ENCODE measurements around the gene FNDC10. TPM values are rescaled to one million over a fixed set of nuclear protein-coding genes. Genes with fewer than 3 reads are reported as not detected.

The FNDC10 gene
- total and polyA plus RNA-seq, 3 donors from 2014 or later: 15.5 to 54.0 (median 36.8) TPM

DNA sequence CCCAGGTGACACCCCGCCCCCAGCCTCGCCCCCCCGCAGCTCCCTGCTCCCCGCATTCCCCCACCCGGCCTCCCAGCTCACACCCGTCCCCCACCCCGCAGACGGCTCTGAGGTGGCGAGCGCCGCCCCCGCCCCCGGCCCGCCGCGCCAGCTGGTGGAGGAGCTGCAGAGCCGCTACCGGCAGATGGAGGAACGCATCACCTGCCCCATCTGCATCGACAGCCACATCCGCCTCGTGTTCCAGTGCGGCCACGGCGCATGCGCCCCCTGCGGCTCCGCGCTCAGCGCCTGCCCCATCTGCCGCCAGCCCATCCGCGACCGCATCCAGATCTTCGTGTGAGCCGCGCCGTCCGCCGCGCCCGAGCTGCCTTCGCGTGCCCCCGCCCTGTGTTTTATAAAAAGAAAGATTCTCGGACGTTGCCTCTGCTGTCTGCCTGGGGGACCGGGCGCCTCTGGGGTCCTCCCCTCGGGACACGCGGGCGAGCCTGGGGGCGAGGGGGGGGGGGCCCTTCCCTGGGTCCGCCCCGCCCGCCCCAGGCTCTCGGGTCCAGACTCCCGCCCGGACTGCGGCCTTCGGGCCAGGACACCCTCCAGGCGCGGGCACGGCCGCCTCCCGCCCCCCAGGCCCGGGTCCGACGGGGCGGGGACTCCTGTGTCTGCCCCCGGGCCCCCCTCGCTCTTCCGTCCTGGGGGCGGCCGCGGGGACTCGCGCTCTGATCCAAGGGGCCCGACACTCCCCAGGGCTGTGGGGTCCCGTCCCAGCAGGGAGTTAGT lies 30.4 kb upstream of the FNDC10 start:
- DNase-seq: peak; percentile 75
- Histone ChIP-seq H3K27me3 (no peaks in the 10 kb centered on the region), H3K9me3 (no peaks in the 10 kb centered on the region), H3K36me3 (ENCODE audit: low read depth, missing control alignments) (no peaks in the 10 kb centered on the region), H3K27ac (peak overlapping the region; percentile 75 to 92), H3K4me1 (peaks cover 3% of the 10 kb centered on the region), H3K4me3 (peak overlapping the region; percentile 36 to 45)
- WGBS, 2 donors: 27 to 46% methylated on average over 36 to 58 of the region's 81 CpGs
- intact Hi-C loops (cut with DNase I; ENCODE audit: low total_unique reads): no loop called here
- TF ChIP-seq, protein P1, sequence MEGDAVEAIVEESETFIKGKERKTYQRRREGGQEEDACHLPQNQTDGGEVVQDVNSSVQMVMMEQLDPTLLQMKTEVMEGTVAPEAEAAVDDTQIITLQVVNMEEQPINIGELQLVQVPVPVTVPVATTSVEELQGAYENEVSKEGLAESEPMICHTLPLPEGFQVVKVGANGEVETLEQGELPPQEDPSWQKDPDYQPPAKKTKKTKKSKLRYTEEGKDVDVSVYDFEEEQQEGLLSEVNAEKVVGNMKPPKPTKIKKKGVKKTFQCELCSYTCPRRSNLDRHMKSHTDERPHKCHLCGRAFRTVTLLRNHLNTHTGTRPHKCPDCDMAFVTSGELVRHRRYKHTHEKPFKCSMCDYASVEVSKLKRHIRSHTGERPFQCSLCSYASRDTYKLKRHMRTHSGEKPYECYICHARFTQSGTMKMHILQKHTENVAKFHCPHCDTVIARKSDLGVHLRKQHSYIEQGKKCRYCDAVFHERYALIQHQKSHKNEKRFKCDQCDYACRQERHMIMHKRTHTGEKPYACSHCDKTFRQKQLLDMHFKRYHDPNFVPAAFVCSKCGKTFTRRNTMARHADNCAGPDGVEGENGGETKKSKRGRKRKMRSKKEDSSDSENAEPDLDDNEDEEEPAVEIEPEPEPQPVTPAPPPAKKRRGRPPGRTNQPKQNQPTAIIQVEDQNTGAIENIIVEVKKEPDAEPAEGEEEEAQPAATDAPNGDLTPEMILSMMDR (IDR thresholded peaks at IDR 0.05): no peak
- no peak for TF ChIP-seq POLR2A (IDR thresholded peaks at IDR 0.05)

- intact Hi-C loops (cut with DNase I; ENCODE audit: low total_unique reads): no loop called here
- H3K4me1 ChIP-seq: peaks cover 3% of the 10 kb centered on the region
- H3K36me3 ChIP-seq (ENCODE audit: low read depth, missing control alignments): no peaks in the 10 kb centered on the region
- no peaks in the 10 kb centered on the region for H3K9me3 ChIP-seq
- WGBS, 2 donors: 61 to 71% methylated on average over 37 to 43 of the region's 48 CpGs
- DNase-seq: no peak
- TF ChIP-seq, protein P1 (IDR thresholded peaks at IDR 0.05): no peak
- TF ChIP-seq POLR2A (IDR thresholded peaks at IDR 0.05): no peak
- no peak overlapping the region for H3K27ac ChIP-seq
- no peaks in the 10 kb centered on the region for H3K27me3 ChIP-seq
- peak overlapping the region in 1 of 2 donors; percentile 20 for H3K4me3 ChIP-seq
Observed at GRCh38 chr1:1629430-1630190, 29.7 kb upstream of the FNDC10 start.

DNA sequence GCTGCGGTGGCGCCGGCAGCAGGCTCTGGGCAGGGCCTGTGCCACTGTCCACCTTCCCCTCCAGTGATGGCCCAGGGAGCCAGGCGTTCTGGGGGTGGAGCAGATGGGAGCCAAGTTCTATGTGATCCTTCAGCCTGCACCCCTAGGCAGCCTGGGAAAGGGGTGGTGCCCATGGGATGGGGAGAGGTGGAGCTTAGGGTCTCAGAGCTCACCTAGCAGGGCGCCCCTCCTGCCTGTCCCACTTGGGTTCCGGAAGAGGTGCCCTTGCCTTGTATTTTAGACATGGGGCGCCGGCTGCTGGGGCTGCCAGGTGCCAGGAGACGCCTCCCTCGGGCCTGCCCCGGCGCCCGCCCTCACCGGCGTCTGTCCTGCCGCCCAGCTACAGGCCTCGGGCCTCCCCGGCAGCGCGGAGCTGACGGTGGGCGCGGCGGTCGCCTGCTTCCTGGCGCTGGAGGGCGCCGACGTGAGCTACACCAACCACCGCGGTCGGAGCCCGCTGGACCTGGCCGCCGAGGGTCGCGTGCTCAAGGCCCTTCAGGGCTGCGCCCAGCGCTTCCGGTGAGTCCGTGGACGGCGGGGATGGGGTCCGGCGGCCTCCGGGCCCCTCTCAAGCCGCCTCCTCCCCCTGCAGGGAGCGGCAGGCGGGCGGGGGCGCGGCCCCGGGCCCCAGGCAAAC lies 29.0 kb upstream of the FNDC10 start:
- H3K4me3 ChIP-seq: peak overlapping the region in 1 of 2 donors; percentile 20
- no peak for DNase-seq
- WGBS, 2 donors: 36 to 82% methylated on average over 19 to 26 of the region's 53 CpGs

DNA sequence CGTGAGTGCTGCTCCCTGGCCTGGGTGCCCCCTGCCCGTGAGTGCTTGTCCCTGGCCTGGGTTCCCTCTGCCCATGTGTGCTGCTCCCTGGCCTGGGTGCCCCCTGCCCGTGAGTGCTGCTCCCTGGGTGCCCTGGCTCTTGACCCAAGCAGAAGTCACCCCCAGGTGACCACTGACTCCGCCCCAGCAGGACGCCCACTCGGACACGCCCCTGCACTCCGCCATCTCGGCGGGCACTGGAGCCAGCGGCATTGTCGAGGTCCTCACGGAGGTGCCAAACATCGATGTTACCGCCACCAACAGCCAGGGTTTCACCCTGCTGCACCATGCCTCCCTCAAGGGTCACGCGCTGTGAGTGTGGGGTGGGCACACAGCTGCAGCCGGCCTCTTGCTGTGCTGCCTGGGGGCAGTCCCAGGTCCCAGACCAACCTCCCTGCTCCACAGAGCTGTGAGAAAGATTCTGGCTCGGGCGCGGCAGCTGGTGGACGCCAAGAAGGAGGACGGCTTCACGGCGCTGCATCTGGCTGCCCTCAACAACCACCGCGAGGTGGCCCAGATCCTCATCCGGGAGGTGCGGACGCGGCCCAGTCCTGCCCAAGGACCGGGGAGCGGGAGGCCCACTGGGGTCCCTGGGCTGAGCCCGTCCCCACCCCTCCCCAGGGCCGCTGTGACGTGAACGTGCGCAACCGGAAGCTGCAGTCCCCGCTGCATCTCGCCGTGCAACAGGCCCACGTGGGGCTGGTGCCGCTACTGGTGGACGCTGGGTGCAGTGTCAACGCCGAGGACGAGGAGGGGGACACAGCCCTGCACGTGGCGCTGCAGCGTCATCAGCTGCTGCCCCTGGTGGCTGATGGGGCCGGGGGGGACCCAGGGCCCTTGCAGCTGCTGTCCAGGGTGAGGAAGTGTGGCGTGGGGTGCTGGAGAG lies 28.2 kb upstream of the FNDC10 start:
- DNase-seq: no peak
- WGBS, 2 donors: 75 to 94% methylated on average over 8 to 53 of the region's 53 CpGs
- TF ChIP-seq, protein P1 (IDR thresholded peaks at IDR 0.05): no peak
- no peak for TF ChIP-seq POLR2A (IDR thresholded peaks at IDR 0.05)
- Histone ChIP-seq H3K27ac (no peak overlapping the region), H3K36me3 (ENCODE audit: low read depth, missing control alignments) (no peaks in the 10 kb centered on the region), H3K9me3 (no peaks in the 10 kb centered on the region), H3K4me3 (no peak overlapping the region), H3K27me3 (no peaks in the 10 kb centered on the region), H3K4me1 (peaks cover 3% of the 10 kb centered on the region)
- intact Hi-C loops (cut with DNase I; ENCODE audit: low total_unique reads): no loop called here

More for the DNA sequence above, 29.0 kb upstream of the FNDC10 start:
- H3K36me3 ChIP-seq (ENCODE audit: low read depth, missing control alignments): no peaks in the 10 kb centered on the region
- H3K27me3 ChIP-seq: no peaks in the 10 kb centered on the region
- H3K27ac ChIP-seq: no peak overlapping the region
- peaks cover 3% of the 10 kb centered on the region for H3K4me1 ChIP-seq
- H3K9me3 ChIP-seq: no peaks in the 10 kb centered on the region
- intact Hi-C loops (cut with DNase I; ENCODE audit: low total_unique reads): no loop called here
- TF ChIP-seq, protein P1 (IDR thresholded peaks at IDR 0.05): no peak
